Ecto neural progenitor cell (in vitro differentiated cells): ENCODE results near the gene DNAJC17.

Source experiments
- DNase-seq: peaks from one replicate; pipeline ENCODE4 v3.0.0-alpha.2; 2018; ENCODE audit warnings: low spot score

The DNAJC17 gene

DNA sequence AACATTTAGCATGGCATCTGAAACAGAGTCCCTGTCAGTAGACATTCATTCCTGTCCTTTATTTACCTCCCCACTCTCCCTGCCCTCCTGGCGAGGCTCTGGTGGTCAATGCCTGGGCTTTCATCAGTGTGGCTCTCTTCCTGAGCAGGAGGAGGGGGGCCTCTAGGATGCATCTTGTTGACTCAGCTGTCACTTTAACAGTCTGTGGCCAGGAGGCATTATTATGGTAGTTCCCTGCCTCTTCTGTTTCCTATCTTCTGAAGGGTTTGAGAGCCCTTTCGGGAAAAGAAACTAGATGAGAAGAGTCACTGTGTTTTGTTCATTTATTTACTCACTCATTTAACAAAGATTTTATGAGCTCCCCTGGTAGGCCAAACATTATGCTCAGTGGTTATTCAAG lies 23.6 kb upstream of the DNAJC17 start:
- no peak for DNase-seq

DNA sequence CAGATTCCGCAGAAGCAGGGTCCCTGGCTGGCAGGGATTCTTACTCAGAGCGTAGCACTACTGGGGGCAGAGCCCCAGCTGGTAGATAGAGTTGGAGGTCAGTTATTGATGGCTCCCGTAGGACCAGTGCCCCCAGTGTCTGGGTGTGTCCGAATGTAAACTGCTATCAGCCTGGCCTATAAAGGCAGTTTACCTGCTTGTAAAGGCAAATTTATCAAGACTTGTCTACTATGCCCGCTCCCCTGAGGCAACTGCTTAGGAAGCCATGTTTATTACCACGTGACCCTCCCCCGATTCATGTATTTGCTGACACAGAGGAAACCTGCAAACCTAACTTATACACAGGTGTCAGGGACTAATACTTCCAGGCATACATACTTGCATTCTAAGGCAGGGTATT lies 21.8 kb upstream of the DNAJC17 start:
- no peak for DNase-seq

DNA sequence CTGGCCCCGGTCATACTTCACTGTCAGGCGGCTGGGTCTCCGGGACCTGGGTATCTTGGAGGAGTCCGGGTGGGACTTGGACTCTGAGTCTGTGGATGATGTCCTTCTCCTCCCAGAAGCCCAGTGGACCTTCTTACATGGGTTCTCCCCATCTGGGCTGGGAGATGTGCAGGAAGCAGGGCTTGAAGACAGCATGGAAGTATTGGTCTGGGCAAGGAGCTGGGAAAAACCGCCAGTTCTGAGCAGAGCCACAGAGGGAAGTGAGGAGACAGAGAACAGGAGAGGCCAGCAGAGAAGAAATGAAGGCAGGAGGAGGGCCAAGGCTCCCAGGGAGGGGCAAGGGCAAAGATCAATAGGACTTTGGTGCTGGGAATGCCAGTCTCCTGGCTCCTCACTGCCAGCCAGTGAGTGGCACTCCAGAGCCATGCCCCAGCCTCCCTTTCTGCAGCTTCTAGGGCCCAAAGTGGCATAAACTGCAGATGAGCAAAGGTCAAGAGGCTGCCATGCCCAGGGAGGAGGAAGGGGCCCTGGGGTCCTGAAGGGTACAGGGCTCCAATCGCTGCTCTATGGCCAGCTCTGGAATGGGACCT lies 21.3 kb upstream of the DNAJC17 start, which contains the start of gene PPP1R14D:
Gene PPP1R14D (minus strand): TSS at position 262 of the 590 bp plus-strand sequence. CDS start 67 bp downstream, at position 195.
- no peak for DNase-seq

DNA sequence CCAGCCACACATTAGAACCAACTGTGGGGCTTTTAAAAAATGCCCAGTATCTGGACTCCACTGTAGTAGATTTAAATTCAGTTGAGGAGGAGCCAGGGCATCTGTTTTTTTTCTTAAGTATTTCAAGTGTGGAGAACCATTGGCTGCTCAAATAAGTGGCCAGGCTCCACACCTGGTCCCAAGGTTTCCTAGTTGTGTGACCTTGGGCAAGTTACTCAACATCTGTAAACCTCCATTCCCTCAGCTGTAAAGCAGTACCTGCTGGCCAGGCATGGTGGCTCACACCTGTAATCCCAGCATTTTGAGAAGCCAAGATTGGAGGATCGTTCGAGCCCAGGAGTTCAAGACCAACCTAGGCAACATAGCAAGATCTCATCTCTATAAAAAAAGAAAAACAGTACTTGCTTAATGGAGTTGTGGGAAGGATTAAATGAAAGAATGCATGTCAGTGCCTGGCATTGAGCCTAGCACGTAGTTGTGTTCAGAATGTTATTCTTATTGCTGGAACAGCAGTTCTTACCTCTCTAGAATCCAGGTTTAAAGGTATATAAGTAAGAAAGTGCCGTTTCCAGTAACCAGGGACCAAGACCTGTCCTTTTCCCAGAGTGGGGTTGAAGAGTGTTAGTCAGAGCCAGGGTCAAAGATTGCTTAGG lies 19.3 kb upstream of the DNAJC17 start:
- no peak for DNase-seq

DNA sequence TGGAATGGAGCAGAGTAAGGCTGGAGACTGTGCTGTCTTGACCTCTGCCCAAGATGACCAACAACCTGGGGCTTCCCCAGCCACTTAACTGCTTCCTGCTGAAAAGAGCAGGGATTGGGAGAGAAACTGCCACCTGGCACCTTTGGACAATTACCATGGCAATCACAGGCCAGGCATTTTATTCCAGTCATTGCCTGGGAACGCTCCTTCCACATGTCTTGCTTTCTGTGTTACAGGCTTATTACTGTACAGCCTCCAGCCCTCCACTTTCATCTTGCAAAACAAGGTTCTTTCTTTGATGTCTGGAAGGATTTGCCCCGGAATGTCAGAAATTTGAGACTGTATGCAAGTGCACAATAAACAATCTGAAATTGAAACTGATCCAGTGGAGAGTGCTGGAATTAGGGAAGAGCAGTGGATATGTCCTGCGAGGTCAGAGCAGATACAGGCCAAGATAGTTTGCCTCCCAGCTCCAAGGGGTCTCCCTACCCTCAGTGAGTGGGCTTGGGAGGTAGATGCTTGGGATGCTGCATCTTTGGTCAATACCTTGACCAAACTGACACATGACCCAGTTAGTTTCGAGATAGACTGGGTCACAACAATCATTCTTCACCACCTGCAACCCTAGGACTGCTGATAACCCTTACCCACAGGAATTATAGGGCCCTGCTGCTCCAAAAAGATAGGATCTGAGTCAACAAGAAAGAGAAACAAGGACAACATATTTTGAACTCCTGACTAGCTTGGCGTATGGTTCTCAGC lies 18.6 kb upstream of the DNAJC17 start:
- no peak for DNase-seq

DNA sequence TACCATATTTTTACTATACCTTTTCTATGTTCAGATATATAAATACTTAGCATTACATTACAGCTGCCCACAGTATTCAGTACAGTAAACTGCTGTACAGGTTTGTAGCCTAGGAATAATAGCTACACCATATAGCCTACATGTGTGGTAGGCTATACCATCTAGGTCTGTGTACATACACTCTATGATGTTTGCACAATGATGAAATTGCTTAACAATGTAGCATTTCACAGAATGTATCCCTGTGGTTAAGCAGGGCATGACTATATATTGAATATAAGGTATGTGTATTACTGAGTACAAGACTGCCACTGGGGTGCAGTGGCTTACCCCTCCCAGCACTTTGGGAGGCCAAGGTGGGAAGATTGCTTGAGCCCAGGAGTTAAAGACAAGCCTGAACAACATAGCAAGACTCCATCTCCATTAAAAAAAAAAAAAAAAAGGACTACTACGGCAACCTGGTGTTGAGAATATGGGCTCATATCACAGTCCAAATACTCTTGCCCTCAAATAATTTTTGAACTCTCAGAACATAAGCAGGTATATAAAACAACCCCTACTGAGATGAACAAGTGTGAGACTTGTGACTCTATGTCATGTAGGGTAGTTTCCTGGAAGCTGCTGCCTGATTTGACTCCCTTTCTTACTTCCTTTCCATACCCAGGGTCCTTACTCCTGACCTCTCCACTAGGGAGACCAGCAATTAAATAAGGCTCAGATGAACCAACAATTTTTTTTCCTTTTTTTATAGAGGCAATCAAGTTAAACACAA lies 16.5 kb upstream of the DNAJC17 start:
- DNase-seq, result no peak

DNA sequence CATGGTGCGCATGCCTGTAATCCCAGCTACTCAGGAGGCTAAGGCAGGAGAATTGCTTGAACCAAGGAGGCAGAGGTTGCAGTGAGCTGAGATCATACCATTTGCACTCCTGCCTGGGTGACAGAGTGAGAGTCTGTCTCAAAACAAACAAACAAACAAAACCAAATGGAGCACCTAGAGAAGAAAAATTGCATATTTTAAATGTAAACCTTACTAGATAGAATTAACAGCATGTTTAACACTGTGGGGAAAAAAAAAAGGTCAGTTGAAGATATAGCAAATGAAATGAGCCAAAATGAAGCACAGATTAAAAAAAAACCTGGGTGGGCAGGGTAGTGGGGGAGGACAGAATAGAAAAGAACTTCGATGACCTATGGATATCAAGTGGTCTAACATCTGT lies 13.9 kb upstream of the DNAJC17 start:
- DNase-seq, result no peak

DNA sequence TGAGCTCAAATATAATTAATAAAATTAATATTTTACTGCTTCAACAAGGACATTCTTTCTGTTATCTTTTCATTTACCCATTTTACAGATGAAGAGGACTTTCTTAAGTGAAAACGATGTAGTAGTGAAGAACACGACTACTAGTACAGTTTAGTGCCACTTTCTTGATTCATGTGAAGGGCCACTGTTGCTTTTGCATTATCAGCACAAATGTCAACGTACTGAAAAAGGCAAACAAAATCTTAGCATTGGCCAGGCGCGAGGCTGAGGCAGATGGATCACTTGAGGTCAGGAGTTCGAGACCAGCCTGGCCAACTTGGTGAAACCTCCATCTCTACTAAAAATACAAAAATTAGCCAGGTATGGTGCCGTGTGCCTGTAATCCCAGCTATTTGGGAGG lies 11.8 kb upstream of the DNAJC17 start:
- DNase-seq, result no peak

DNA sequence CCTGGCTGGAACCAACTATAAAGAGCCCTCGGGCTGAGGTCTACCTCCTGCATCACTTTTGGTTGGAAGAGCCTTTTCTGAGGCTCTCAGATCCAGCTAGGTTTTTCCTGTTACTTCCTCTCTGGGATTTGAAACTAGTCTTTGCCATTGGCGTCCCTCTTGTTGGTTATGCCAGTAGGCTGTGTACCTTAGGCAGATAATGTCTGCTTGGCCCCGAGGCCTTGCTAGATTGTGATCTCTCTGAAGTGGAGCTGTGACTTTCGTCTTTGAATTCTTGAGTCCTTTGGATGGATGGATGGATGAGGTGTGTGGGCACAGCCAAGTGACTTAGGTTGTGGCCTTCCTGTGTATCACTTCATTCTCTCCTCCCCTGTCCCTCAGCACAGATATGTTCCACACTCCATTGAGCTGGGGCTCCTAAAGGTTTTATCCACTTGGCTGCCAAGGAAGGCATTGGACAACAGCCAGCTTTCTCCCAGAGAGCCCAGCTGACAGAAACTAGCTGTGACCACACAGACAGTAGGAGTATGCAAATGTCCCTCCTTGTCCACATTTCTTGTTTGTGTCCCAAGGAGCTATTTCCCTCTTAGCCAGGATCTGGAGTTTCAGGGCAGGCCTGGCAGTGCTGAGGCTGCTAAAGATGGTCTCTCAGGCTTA lies 7.9 kb upstream of the DNAJC17 start:
- no peak for DNase-seq

DNA sequence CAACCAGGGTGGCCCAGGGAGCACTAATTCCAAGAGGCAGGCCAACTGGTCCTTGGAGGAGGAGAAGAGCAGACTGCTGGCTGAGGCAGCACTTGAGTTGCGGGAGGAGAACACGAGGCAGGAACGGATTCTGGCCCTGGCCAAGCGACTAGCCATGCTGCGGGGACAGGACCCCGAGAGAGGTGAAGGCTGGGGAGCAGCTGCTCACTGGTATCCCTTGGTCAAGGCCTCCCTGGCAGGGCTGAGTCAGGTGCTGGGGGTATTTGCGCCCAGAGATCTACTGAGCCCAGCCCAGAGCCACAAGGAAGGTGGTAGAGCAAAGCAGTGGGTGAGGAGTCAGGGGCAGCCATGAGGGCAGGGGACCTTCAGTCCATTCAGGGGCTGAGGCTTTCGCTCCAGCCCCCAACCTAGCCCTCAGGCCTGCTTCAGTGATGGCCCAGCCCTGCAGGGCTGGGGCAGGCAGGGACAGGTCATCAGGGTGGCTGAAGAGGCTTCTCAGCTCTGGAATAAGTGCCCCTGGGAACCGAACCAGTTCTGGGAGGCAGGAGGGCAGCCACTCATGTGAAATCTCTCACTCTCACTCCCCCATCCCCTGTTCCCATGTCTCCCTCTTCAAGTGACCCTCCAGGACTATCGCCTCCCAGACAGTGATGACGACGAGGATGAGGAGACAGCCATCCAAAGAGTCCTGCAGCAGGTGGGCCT lies 5.6 kb upstream of the DNAJC17 start:
- no peak for DNase-seq

DNA sequence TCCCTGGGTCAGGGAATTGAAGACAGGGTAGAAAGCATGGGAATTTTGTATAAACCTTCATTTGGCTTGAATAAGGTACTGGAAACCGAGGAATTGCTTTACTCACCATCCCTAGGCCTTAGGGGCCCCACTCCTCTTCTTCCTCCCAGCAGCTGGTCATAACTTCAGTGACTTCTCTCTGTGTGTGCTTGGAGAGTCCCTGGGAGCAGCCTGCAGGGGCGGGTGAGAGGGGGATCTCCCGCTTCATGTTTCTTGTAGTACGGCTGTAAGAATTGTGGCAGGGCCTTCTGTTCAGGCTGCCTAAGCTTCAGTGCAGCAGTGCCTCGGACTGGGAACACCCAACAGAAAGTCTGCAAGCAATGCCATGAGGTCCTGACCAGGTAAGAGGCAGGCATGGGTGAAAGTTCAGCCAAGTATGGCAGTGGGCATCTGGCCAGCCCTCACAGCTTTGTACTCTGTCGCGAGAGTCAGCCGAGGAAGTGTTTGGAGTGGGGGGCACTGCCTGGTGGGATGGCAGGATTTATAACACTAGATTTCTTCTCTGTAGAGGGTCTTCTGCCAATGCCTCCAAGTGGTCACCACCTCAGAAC lies 1.7 kb upstream of the DNAJC17 start:
- DNase-seq, result no peak

DNA sequence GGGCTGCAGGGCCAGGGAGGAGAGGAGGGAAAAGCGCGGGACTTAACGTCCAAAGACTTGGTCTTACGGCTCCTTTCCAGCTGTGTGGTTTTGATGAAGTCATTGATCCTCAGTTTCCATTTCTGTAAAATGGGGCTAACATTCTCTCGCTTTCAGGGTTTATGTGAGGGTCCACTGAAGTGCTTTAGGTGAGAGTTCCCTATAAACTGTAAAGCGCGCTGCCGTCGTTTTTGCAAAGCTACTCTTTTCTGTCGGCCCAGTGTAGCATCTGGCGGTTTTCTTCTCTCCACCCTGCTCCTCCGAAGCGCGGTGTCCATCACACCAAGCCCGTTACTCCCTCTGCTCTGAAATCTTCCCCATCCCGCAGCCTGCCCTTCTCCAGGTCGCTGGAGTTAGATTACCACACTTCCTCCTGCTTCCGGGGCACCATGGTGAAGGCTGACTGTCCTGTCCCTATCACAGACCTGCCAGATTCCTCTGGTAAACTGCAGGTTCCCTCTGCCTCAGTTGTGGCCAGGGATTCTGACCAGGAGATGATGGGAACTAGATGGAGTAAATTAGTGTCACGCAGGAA lies 702 bp upstream of the DNAJC17 start:
- no peak for DNase-seq

DNA sequence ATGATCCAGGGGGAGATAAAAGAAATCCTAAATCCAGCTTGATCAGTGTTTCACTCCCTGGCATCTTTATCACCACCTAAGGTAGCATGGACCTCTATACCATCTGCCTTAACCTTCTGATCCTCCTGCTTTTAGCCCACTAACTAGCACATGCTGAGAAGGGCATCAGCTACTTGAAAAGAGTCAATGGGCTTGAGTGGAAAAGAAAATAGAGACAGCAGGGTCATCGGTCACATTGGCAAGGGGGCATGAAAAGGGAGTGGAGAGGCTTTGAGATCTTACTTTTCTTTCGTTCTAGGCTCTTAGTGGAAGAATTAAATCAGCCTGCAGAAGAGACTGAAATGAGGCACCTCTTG lies 623 bp downstream of the DNAJC17 start:
- no peak for DNase-seq

DNA sequence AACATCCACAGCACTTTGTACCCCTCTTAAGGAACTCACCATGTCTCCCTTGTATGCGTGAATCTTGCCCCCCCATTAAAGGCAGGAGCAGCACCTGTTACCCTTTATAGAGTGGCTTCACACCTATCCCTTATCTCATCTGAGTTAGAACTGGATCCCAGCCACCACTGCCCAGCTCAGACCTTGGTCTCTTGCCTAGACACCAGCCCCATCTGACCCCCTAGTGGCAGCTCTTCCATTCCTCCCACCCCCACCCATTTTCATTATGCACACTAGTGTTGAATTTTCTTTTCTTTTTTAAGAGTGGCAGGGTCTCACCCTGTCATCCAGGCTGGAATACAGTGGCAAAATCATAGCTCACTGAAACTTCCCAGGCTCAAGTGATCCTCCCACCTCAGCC lies 3.6 kb downstream of the DNAJC17 start:
- DNase-seq, result no peak

DNA sequence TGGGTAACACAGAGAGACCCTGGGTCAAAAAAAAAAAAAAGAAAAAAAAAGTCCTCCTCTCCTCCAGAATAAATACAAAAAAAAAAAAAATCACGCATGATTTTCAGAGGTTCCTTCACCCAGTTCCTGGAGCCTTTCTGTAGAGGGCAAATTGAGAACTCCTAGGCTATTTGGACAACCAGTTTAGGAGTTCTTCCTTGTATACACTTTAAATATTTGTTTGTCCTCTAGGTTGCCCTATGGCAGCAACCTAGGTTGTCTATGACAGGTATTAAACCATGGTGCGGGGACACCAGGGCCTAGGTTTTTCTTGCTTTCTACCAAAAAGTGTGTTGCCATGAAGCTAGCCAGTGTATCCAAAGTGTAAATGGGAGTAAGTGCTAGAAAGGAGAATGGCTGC lies 4.2 kb downstream of the DNAJC17 start:
- DNase-seq, result no peak

DNA sequence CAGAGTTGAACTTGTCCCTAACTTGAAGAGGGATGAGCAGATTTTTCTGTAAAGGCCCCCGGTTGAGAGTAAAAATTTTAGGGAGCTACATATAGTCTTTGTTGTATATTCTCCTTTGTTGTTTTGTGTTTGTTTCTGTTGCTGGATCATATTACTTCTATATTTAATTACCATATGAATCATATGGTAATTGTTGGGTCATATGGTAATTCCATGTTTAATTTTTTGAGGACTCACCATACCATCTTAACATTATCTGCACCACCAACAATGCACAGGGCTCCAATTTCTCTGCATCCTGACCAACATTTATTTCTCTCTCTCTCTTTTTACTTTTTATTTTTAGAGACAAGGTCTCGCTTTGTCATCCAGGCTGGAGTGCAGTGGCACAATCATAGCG lies 7.8 kb downstream of the DNAJC17 start:
- no peak for DNase-seq

DNA sequence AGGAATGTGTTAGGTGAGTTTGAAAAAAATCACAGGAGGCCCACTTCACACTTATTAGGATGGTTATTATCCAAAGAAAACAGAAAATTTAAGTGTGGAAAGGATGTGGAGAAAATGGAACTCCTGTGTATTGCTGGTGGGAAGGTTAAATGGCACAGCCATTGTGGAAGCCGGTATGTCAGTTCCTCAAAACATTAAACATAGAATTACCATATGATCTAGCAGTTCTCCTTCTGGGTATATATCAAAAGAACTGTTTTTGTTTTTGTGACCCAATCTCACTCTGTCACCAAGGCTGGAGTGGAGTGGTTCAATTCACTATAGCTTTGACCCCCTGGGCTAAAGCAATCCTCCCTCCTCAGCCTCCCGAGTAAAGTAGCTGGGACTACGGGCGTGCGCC lies 10.8 kb downstream of the DNAJC17 start:
- DNase-seq, result no peak

DNA sequence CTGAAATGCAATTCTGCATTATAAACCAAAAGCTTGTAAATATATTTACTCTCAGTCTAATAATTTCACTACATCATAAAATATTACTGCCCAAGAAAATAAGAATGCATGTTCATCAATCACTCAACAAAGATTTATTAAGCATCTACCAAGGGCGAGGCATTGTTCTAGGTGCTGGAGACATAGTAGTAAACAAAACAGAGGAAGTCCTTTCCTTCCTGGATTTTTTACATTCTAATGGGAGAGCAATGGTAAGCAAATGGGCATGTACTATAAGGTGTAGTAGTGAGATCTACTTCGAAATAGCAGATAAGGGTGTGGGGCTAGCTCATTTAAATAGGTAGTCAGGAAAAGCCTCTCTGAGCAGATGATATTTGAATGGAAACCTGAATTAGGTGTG lies 11.2 kb downstream of the DNAJC17 start:
- DNase-seq, result no peak

DNA sequence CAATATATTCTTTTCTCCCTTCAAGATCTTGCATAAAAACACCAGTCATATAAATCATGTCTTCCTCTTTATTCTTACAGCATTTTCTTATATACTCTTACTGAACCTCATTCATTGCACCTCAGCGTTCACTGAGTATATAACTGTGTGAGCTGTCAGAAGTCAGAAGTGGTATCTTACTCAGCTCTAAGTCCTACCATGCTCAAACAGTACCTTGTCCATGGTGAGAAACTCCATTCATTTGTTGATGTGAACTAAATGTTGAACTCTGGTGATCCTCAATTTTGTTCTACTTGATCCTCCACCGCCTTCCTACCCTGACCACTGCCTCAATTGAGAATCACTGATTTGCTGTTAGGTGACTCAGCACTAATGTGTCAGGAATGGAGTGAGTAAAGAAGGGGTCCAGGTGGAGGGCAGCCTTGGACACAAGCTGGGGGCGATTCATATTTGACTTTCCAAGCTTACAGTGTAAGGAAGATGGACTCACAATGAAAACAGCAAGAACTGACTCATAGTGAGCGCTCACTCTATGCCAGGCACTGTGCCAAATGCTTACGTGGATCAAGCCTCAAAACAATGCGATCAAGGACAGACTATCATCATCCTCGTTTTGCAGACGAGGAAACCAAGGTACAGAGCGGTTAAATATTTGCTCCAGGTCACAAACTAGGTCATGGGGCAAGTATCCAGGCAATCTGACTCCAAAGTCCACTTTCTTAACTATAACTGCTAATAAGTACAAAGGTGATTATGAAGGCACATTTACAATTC lies 13.9 kb downstream of the DNAJC17 start:
- no peak for DNase-seq

DNA sequence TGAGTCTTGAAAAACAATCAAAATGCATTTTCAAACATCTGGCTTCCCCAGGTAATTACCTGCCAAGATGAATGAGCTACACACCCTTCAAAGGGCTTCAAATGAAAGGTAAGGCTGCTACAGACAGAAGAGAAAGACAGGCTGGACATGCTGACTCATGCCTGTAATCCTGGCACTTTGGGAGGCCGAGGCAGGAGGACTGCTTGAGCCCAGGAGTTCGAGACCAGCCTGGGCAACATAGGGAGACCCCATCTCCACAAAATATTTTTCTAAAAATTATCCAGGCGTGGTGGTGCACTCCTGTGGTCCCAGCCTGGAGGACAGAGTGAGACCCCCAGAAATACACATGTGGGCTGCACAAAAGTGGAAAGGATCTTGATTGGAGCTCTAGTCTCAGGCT lies 14.9 kb downstream of the DNAJC17 start:
- DNase-seq, result no peak
